Spleen (tissue), 11 donors: ENCODE data around the gene BOD1L1. TPM values are rescaled to one million over a fixed set of nuclear protein-coding genes. Genes with fewer than 3 reads are reported as not detected.

Source experiments
- DNase-seq: peaks from one replicate; pipeline ENCODE4 v3.0.0-alpha.2; 2020
- H3K27ac ChIP-seq, 8 donors: fragments of 200-600 bp; sonication (generic) in 7 of 8; 1 replicate in 4 of 8; 2 replicates in 4 of 8; pipeline versions ENCODE4 v1.5.0 to v1.8.0; 2016 to 2021; ENCODE audit warnings: inconsistent platforms in 4 of 8, mild to moderate bottlenecking in 4 of 8, moderate library complexity in 1 of 8
- H3K27me3 ChIP-seq, 7 donors: fragments of 200-600 bp; sonication (generic) in 6 of 7; replicated peaks in 1 of 7; 1 replicate in 4 of 7; 2 replicates in 3 of 7; pipeline versions ENCODE4 v1.5.0 to v1.8.0; 2016 to 2021; ENCODE audit warnings: inconsistent platforms in 3 of 7, mild to moderate bottlenecking in 1 of 7
- H3K36me3 ChIP-seq, 6 donors: fragments of 200-600 bp; sonication (generic) in 5 of 6; 1 replicate in 4 of 6; 2 replicates in 2 of 6; pipeline versions ENCODE4 v1.5.0 to v1.8.0; 2016 to 2021; ENCODE audit warnings: inconsistent platforms in 2 of 6
- H3K4me1 ChIP-seq, 6 donors: fragments of 200-600 bp; sonication (generic) in 5 of 6; 1 replicate in 3 of 6; 2 replicates in 3 of 6; pipeline versions ENCODE4 v1.5.0 to v1.8.0; 2016 to 2021; ENCODE audit warnings: inconsistent platforms in 3 of 6
- H3K4me3 ChIP-seq, 8 donors: fragments of 200-600 bp; sonication (generic) in 7 of 8; 1 replicate in 4 of 8; 2 replicates in 4 of 8; pipeline versions ENCODE4 v1.5.0 to v1.8.0; 2016 to 2021; ENCODE audit warnings: inconsistent platforms in 4 of 8, mild to moderate bottlenecking in 4 of 8, moderate library complexity in 2 of 8
- H3K9me3 ChIP-seq, 8 donors: fragments of 200-600 bp; sonication (generic) in 7 of 8; 1 replicate in 4 of 8; 2 replicates in 4 of 8; pipeline versions ENCODE4 v1.5.0 to v1.8.0; 2016 to 2021; ENCODE audit warnings: inconsistent platforms in 4 of 8
- CTCF ChIP-seq, 11 experiments: fragments of 200-600 bp in 7 of 11; fragments of 450-650 bp in 4 of 11; sonication (generic) in 4 of 11; IDR thresholded peaks in 8 of 11; conservative IDR thresholded peaks in 3 of 11; 1 replicate in 7 of 11; 2 replicates in 4 of 11; pipeline versions ENCODE4 v1.4.0 to v1.8.0; 2016 to 2021; ENCODE audit warnings: antibody characterized with exemption in 11 of 11, inconsistent platforms in 4 of 11, mild to moderate bottlenecking in 1 of 11
- POLR2A ChIP-seq, 3 donors: fragments of 450-650 bp; IDR thresholded peaks; one replicate each; pipeline ENCODE4 v1.5.1; 2017; ENCODE audit warnings: antibody characterized with exemption in 3 of 3, mild to moderate bottlenecking in 1 of 3
- POLR2AphosphoS5 ChIP-seq, 3 donors: sonication (generic); formaldehyde crosslinking; IDR thresholded peaks; one replicate each; pipeline ENCODE4 v1.5.1; 2017; ENCODE audit warnings: antibody characterized with exemption in 3 of 3
- WGBS, 5 donors: extraction: QIAGEN DNeasy Blood & Tissue Kit in 3 of 5; methylation state at CpG; one replicate each; pipeline versions ENCODE4 v1.1.5 to v1.1.7; 2013 to 2018; 5-methylcytosine and 5-hydroxymethylcytosine counted together
- intact Hi-C: fragments of 100-400 bp; cut with DNase I; formaldehyde crosslinking; loops from one replicate; pipeline ENCODE4 v1.15.0; 2023; ENCODE audit warnings: low total_unique reads
- polyA plus RNA-seq, 3 donors: library from polyadenylated mRNA; stranded (reverse); fragments of 200-250 nt; gene quantifications; one replicate each; pipeline ENCODE4 v1.2.1, GENCODE V29; 2013
- total RNA-seq, 7 donors: library from RNA; depleted of rRNA in 3 of 7; stranded (reverse); fragments of >200 nt in 3 of 7; fragmentation: NEBNext Ultra II Directional in 4 of 7; extraction: Animal tissue kit (Norgen Biotek cat#: 25700) in 4 of 7; gene quantifications; one replicate each; pipeline versions ENCODE4 v1.1.0 to v1.2.1, GENCODE V29; 2016 to 2021
- donor health status: healthy with polysubstance abuse.
- donor health status: DM: no; HTN: no; CAD: no; lungs with moderate emphysema.
- donor health status: DM: no; HTN: no; CAD: no.
- donor health status: Bipolar disorder and iron deficiency.
- donor health status: healthy.
- donor health status: DM: no; HTN: no; CAD: no.
- donor health status: DM: yes; HTN: yes; CAD: no.

BOD1L1 gene
- total and polyA plus RNA-seq, 10 donors: 16.2 to 83.3 (median 69.4) TPM

DNA sequence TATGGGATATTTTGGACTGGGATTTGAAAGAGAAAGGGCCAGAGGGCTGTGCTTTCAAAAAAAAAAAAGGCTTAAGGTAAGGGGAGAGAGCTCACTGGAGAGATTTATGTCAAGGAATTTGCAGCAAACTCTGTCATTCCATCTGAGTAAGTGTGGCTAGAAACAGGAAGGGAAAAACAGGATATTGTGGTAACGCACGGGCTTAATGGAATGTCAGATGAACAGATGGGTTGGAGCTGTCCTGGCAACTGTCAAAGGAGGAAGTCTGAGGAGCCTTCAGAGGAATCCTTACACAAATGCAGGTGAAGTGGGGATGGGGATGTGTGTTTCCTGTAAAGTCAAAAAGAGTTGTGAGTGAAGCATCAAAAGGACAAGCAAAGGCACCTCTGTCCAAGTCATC is 68.1 kb downstream of the BOD1L1 start:
- intact Hi-C loops: no loop called here
- 7 to 15% (median 11%) methylated on average over 2 of the region's 2 CpGs for WGBS, 5 donors
- Histone ChIP-seq H3K27ac (no peak overlapping the region), H3K27me3 (peaks cover 0 to 5% (median 0%) of the 10 kb centered on the region in 7 donors), H3K9me3 (peaks cover 0 to 7% (median 2%) of the 10 kb centered on the region in 8 donors), H3K4me3 (no peak overlapping the region), H3K36me3 (no peaks in the 10 kb centered on the region), H3K4me1 (no peaks in the 10 kb centered on the region)
- no peak for DNase-seq
- TF ChIP-seq POLR2A (IDR thresholded peaks at IDR 0.05) (no peak), POLR2AphosphoS5 (IDR thresholded peaks at IDR 0.05) (no peak), CTCF (IDR thresholded peaks at IDR 0.05 in 8 of 11, conservative IDR thresholded peaks at IDR 0.05 in 3 of 11) (no peak)

- H3K27me3 ChIP-seq: peaks cover 0 to 5% (median 0%) of the 10 kb centered on the region in 7 donors
- no peak overlapping the region for H3K27ac ChIP-seq
- no peak overlapping the region for H3K4me3 ChIP-seq
- WGBS, 5 donors: 61 to 90% (median 84%) methylated on average over 1 of the region's 1 CpG
- no peaks in the 10 kb centered on the region for H3K4me1 ChIP-seq
- H3K9me3 ChIP-seq: peaks cover 0 to 4% (median 2%) of the 10 kb centered on the region in 8 donors
- no peak for DNase-seq
- no peaks in the 10 kb centered on the region for H3K36me3 ChIP-seq
- no peak for TF ChIP-seq POLR2A (IDR thresholded peaks at IDR 0.05)
- TF ChIP-seq POLR2AphosphoS5 (IDR thresholded peaks at IDR 0.05): no peak
- TF ChIP-seq CTCF (IDR thresholded peaks at IDR 0.05 in 8 of 11, conservative IDR thresholded peaks at IDR 0.05 in 3 of 11): no peak
- intact Hi-C loops: no loop called here
These were observed 68.6 kb downstream of the BOD1L1 start for GRCh38 chr4:13558881-13559280.

GRCh38 chr4:13555325-13555724 is 72.2 kb downstream of the BOD1L1 start:
- Histone ChIP-seq H3K4me3 (no peak overlapping the region), H3K27ac (no peak overlapping the region)

GRCh38 chr4:13553081-13553480 is 74.4 kb downstream of the BOD1L1 start:
- no peaks in the 10 kb centered on the region for H3K36me3 ChIP-seq
- no peak for TF ChIP-seq CTCF (IDR thresholded peaks at IDR 0.05 in 8 of 11, conservative IDR thresholded peaks at IDR 0.05 in 3 of 11)
- no peak for TF ChIP-seq POLR2AphosphoS5 (IDR thresholded peaks at IDR 0.05)
- TF ChIP-seq POLR2A (IDR thresholded peaks at IDR 0.05): no peak
- no peak overlapping the region for H3K27ac ChIP-seq
- no peak overlapping the region for H3K4me3 ChIP-seq
- intact Hi-C loops: no loop called here
- peaks cover 0 to 55% (median 21%) of the 10 kb centered on the region in 7 donors for H3K27me3 ChIP-seq
- no peak for DNase-seq
- H3K4me1 ChIP-seq: peaks cover 4 to 15% (median 13%) of the 10 kb centered on the region in 6 donors
- peaks cover 0 to 8% (median 1%) of the 10 kb centered on the region in 8 donors for H3K9me3 ChIP-seq
- WGBS, 5 donors: 64 to 94% (median 75%) methylated on average over 1 of the region's 1 CpG

More at GRCh38 chr4:13555325-13555724, 72.2 kb downstream of the BOD1L1 start:
- Histone ChIP-seq H3K36me3 (no peaks in the 10 kb centered on the region), H3K4me1 (no peaks in the 10 kb centered on the region), H3K27me3 (peaks cover 0 to 32% (median 0%) of the 10 kb centered on the region in 7 donors), H3K9me3 (peaks cover 0 to 8% (median 1%) of the 10 kb centered on the region in 8 donors)
- DNase-seq: no peak
- 81 to 91% (median 84%) methylated on average over 2 of the region's 2 CpGs for WGBS, 5 donors
- intact Hi-C loops: no loop called here
- no peak for TF ChIP-seq POLR2A (IDR thresholded peaks at IDR 0.05)
- TF ChIP-seq CTCF (IDR thresholded peaks at IDR 0.05 in 8 of 11, conservative IDR thresholded peaks at IDR 0.05 in 3 of 11): no peak
- no peak for TF ChIP-seq POLR2AphosphoS5 (IDR thresholded peaks at IDR 0.05)
